Measurements from ENCODE around the gene CES2.

Gene CES2

GRCh38 chr16:66948134-66948836 lies 13.0 kb downstream of the CES2 start:
- ATAC-seq (ENCODE audit: insufficient read depth, low read depth) (no peak), DNase-seq (no peak)
- Histone ChIP-seq H3K9ac (ENCODE audit: low read depth, low read length) (peak overlapping the region; percentile 22; the same call in 1 of the 2 replicates), H3K4me3 (ENCODE audit: low read depth in 1 of 2, low read length in 2 of 2) (peak overlapping the region in 1 of 2 experiments; percentile 49; a peak in 2 of 4 replicates), H3K27ac (ENCODE audit: low read length) (no peak overlapping the region), H3K27me3 (ENCODE audit: insufficient read depth, low read length, poor library complexity) (peaks cover 13% of the 10 kb centered on the region), H4K20me1 (ENCODE audit: insufficient read depth, low read length) (0 out of 2 replicates have a peak, but pooled peaks cover 3% of the 10 kb centered on the region), H3K9me3 (ENCODE audit: insufficient read depth, low read length, severe bottlenecking) (no peaks in the 10 kb centered on the region), H3K79me2 (ENCODE audit: insufficient read depth, low read length) (no peaks in the 10 kb centered on the region), H2AFZ (ENCODE audit: low read depth, low read length) (peak overlapping the region; percentile 70), H3K36me3 (ENCODE audit: insufficient read depth, low read length) (peaks cover 7% of the 10 kb centered on the region), H3K4me1 (ENCODE audit: insufficient read depth, low read length) (peaks cover 12% of the 10 kb centered on the region), H3K4me2 (ENCODE audit: insufficient read depth, low read length) (peak overlapping the region; percentile 63)
- TF ChIP-seq EZH2 (IDR thresholded peaks at IDR 0.05; ENCODE audit: borderline replicate concordance, low read depth, low read length, severe bottlenecking): no peak
- TF ChIP-seq, protein P1, sequence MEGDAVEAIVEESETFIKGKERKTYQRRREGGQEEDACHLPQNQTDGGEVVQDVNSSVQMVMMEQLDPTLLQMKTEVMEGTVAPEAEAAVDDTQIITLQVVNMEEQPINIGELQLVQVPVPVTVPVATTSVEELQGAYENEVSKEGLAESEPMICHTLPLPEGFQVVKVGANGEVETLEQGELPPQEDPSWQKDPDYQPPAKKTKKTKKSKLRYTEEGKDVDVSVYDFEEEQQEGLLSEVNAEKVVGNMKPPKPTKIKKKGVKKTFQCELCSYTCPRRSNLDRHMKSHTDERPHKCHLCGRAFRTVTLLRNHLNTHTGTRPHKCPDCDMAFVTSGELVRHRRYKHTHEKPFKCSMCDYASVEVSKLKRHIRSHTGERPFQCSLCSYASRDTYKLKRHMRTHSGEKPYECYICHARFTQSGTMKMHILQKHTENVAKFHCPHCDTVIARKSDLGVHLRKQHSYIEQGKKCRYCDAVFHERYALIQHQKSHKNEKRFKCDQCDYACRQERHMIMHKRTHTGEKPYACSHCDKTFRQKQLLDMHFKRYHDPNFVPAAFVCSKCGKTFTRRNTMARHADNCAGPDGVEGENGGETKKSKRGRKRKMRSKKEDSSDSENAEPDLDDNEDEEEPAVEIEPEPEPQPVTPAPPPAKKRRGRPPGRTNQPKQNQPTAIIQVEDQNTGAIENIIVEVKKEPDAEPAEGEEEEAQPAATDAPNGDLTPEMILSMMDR (IDR thresholded peaks at IDR 0.05; ENCODE audit: borderline replicate concordance, extremely low read depth, low read length, poor library complexity, severe bottlenecking): no peak

GRCh38 chr16:66948837-66949225 lies 13.5 kb downstream of the CES2 start:
- Histone ChIP-seq H2AFZ (ENCODE audit: low read depth, low read length) (no peak overlapping the region), H3K4me3 (ENCODE audit: low read depth in 1 of 2, low read length in 2 of 2) (no peak overlapping the region), H3K9me3 (ENCODE audit: insufficient read depth, low read length, severe bottlenecking) (no peaks in the 10 kb centered on the region), H3K36me3 (ENCODE audit: insufficient read depth, low read length) (peaks cover 2% of the 10 kb centered on the region), H4K20me1 (ENCODE audit: insufficient read depth, low read length) (0 out of 2 replicates have a peak, but pooled peaks cover 3% of the 10 kb centered on the region), H3K27me3 (ENCODE audit: insufficient read depth, low read length, poor library complexity) (peaks cover 13% of the 10 kb centered on the region), H3K9ac (ENCODE audit: low read depth, low read length) (no peak overlapping the region), H3K4me1 (ENCODE audit: insufficient read depth, low read length) (peaks cover 12% of the 10 kb centered on the region), H3K4me2 (ENCODE audit: insufficient read depth, low read length) (no peak overlapping the region), H3K27ac (ENCODE audit: low read length) (no peak overlapping the region), H3K79me2 (ENCODE audit: insufficient read depth, low read length) (no peaks in the 10 kb centered on the region)
- no peak for DNase-seq
- ATAC-seq (ENCODE audit: insufficient read depth, low read depth): no peak
- TF ChIP-seq, protein P1 (IDR thresholded peaks at IDR 0.05; ENCODE audit: borderline replicate concordance, extremely low read depth, low read length, poor library complexity, severe bottlenecking): no peak
- no peak for TF ChIP-seq EZH2 (IDR thresholded peaks at IDR 0.05; ENCODE audit: borderline replicate concordance, low read depth, low read length, severe bottlenecking)

GRCh38 chr16:66949472-66949871 lies 14.2 kb downstream of the CES2 start:
- no peak overlapping the region for H3K4me2 ChIP-seq (ENCODE audit: insufficient read depth, low read length)
- TF ChIP-seq, protein P1 (IDR thresholded peaks at IDR 0.05; ENCODE audit: borderline replicate concordance, extremely low read depth, low read length, poor library complexity, severe bottlenecking): no peak
- TF ChIP-seq EZH2 (IDR thresholded peaks at IDR 0.05; ENCODE audit: borderline replicate concordance, low read depth, low read length, severe bottlenecking): no peak
- no peak overlapping the region for H3K9ac ChIP-seq (ENCODE audit: low read depth, low read length)
- H3K27me3 ChIP-seq (ENCODE audit: insufficient read depth, low read length, poor library complexity): peaks cover 13% of the 10 kb centered on the region
- H2AFZ ChIP-seq (ENCODE audit: low read depth, low read length): no peak overlapping the region
- H3K4me3 ChIP-seq (ENCODE audit: low read depth in 1 of 2, low read length in 2 of 2): no peak overlapping the region
- H3K27ac ChIP-seq (ENCODE audit: low read length): no peak overlapping the region
- 0 out of 2 replicates have a peak, but pooled peaks cover 3% of the 10 kb centered on the region for H4K20me1 ChIP-seq (ENCODE audit: insufficient read depth, low read length)
- H3K79me2 ChIP-seq (ENCODE audit: insufficient read depth, low read length): no peaks in the 10 kb centered on the region
- DNase-seq (no peak), ATAC-seq (ENCODE audit: insufficient read depth, low read depth) (no peak)
- no peaks in the 10 kb centered on the region for H3K36me3 ChIP-seq (ENCODE audit: insufficient read depth, low read length)
- H3K4me1 ChIP-seq (ENCODE audit: insufficient read depth, low read length): peaks cover 12% of the 10 kb centered on the region
- H3K9me3 ChIP-seq (ENCODE audit: insufficient read depth, low read length, severe bottlenecking): no peaks in the 10 kb centered on the region
